Stomach smooth muscle (tissue), 2 donors: ENCODE results near the gene GTSE1.
A peak's percentile ranks its signal among the peaks of the same experiment; 100 is the strongest.

Experiments
- H3K27ac ChIP-seq: one replicate; pipeline ENCODE4 v1.7.0; 2013; ENCODE audit warnings: mild to moderate bottlenecking, low read length, inconsistent platforms
- H3K27me3 ChIP-seq, 2 donors: one replicate each; pipeline ENCODE4 v1.7.0; 2013; ENCODE audit warnings: low read length in 2 of 2; ENCODE audit not compliant: insufficient read depth in 2 of 2, control insufficient read depth in 1 of 2
- H3K36me3 ChIP-seq, 2 donors: one replicate each; pipeline ENCODE4 v1.7.0; 2013; ENCODE audit warnings: low read length in 2 of 2; ENCODE audit not compliant: control insufficient read depth in 2 of 2, insufficient read depth in 2 of 2
- H3K4me1 ChIP-seq: one replicate; pipeline ENCODE4 v1.7.0; 2013; ENCODE audit warnings: low read length; ENCODE audit not compliant: control insufficient read depth, insufficient read depth
- H3K4me3 ChIP-seq, 2 donors: one replicate each; pipeline ENCODE4 v1.7.0; 2013; ENCODE audit warnings: low read length in 2 of 2
- H3K9ac ChIP-seq, 2 donors: one replicate each; pipeline ENCODE4 v1.7.0; 2013; ENCODE audit warnings: low read length in 2 of 2, mild to moderate bottlenecking in 1 of 2
- H3K9me3 ChIP-seq, 2 donors: one replicate each; pipeline ENCODE4 v1.7.0; 2013; ENCODE audit warnings: low read length in 2 of 2; ENCODE audit not compliant: control insufficient read depth in 2 of 2
- donor health status: healthy.
- donor health status: Pancreatic carcinoma.

The GTSE1 gene

GRCh38 chr22:46329616-46330015, 32.9 kb downstream of the GTSE1 start:
- Histone ChIP-seq H3K27me3 (no peaks in the 10 kb centered on the region), H3K9me3 (no peaks in the 10 kb centered on the region), H3K36me3 (no peaks in the 10 kb centered on the region), H3K27ac (no peak overlapping the region), H3K9ac (no peak overlapping the region), H3K4me3 (no peak overlapping the region), H3K4me1 (no peaks in the 10 kb centered on the region)

- H3K27me3 ChIP-seq: no peaks in the 10 kb centered on the region
- H3K4me3 ChIP-seq: no peak overlapping the region
- H3K27ac ChIP-seq: no peak overlapping the region
- no peaks in the 10 kb centered on the region for H3K9me3 ChIP-seq
- no peak overlapping the region for H3K9ac ChIP-seq
- no peaks in the 10 kb centered on the region for H3K36me3 ChIP-seq
- H3K4me1 ChIP-seq: no peaks in the 10 kb centered on the region
Measured at GRCh38 chr22:46330426-46330825, 33.8 kb downstream of the GTSE1 start.

- no peak overlapping the region for H3K4me3 ChIP-seq
- peaks cover 5% of the 10 kb centered on the region for H3K4me1 ChIP-seq
- no peak overlapping the region for H3K9ac ChIP-seq
- no peaks in the 10 kb centered on the region for H3K9me3 ChIP-seq
- H3K36me3 ChIP-seq: no peaks in the 10 kb centered on the region
- no peaks in the 10 kb centered on the region for H3K27me3 ChIP-seq
- H3K27ac ChIP-seq: no peak overlapping the region
Measured at GRCh38 chr22:46331496-46331895, 34.8 kb downstream of the GTSE1 start.

- Histone ChIP-seq H3K27me3 (no peaks in the 10 kb centered on the region), H3K4me1 (peaks cover 18% of the 10 kb centered on the region), H3K9ac (peak within 1 kb of the TSS; percentile 56 to 92), H3K27ac (peak within 1 kb of the TSS; percentile 92), H3K9me3 (no peaks in the 10 kb centered on the region), H3K36me3 (peaks cover 12 to 14% of the 10 kb centered on the region in 2 donors), H3K4me3 (peak within 1 kb of the TSS; percentile 59 to 89)
Measured at GRCh38 chr22:46335201-46336118, 38.8 kb downstream of the GTSE1 start, which contains the start of gene TRMU. Gene TRMU, plus strand, starts transcription at chr22:46335714. Its CDS starts 51 bp downstream, at chr22:46335765.

GRCh38 chr22:46336119-46337078, 39.7 kb downstream of the GTSE1 start:
- peaks cover 18% of the 10 kb centered on the region for H3K4me1 ChIP-seq

GRCh38 chr22:46337870-46338269, 41.2 kb downstream of the GTSE1 start:
- Histone ChIP-seq H3K27me3 (no peaks in the 10 kb centered on the region), H3K36me3 (peaks cover 21 to 32% of the 10 kb centered on the region in 2 donors), H3K27ac (no peak overlapping the region), H3K9me3 (no peaks in the 10 kb centered on the region), H3K4me1 (peaks cover 18% of the 10 kb centered on the region), H3K9ac (no peak overlapping the region), H3K4me3 (no peak overlapping the region)

More at GRCh38 chr22:46336119-46337078, 39.7 kb downstream of the GTSE1 start:
- H3K36me3 ChIP-seq: peaks cover 14 to 22% of the 10 kb centered on the region in 2 donors
- no peak overlapping the region for H3K27ac ChIP-seq
- peak overlapping the region; percentile 56 to 92 for H3K9ac ChIP-seq
- no peaks in the 10 kb centered on the region for H3K9me3 ChIP-seq
- peak overlapping the region; percentile 59 to 89 for H3K4me3 ChIP-seq
- H3K27me3 ChIP-seq: no peaks in the 10 kb centered on the region

GRCh38 chr22:46338636-46339035, 42.0 kb downstream of the GTSE1 start:
- Histone ChIP-seq H3K9ac (no peak overlapping the region), H3K9me3 (no peaks in the 10 kb centered on the region), H3K4me3 (no peak overlapping the region), H3K27ac (no peak overlapping the region), H3K4me1 (peaks cover 18% of the 10 kb centered on the region), H3K27me3 (no peaks in the 10 kb centered on the region), H3K36me3 (peaks cover 24 to 37% of the 10 kb centered on the region in 2 donors)

- Histone ChIP-seq H3K27ac (no peak overlapping the region), H3K4me3 (no peak overlapping the region), H3K9me3 (no peaks in the 10 kb centered on the region), H3K9ac (no peak overlapping the region), H3K27me3 (no peaks in the 10 kb centered on the region), H3K4me1 (peaks cover 18% of the 10 kb centered on the region), H3K36me3 (peaks cover 31 to 48% of the 10 kb centered on the region in 2 donors)
Measured at GRCh38 chr22:46339956-46340355, 43.3 kb downstream of the GTSE1 start.

- H3K36me3 ChIP-seq: peaks cover 33 to 52% of the 10 kb centered on the region in 2 donors
- H3K27me3 ChIP-seq: no peaks in the 10 kb centered on the region
- H3K9ac ChIP-seq: no peak overlapping the region
- H3K4me1 ChIP-seq: peaks cover 18% of the 10 kb centered on the region
- H3K9me3 ChIP-seq: no peaks in the 10 kb centered on the region
- no peak overlapping the region for H3K27ac ChIP-seq
- H3K4me3 ChIP-seq: no peak overlapping the region
Measured at GRCh38 chr22:46340676-46341075, 44.0 kb downstream of the GTSE1 start.

GRCh38 chr22:46346680-46347405, 50.2 kb downstream of the GTSE1 start:
- Histone ChIP-seq H3K9ac (no peak overlapping the region), H3K9me3 (no peaks in the 10 kb centered on the region), H3K4me3 (no peak overlapping the region), H3K27ac (no peak overlapping the region), H3K27me3 (no peaks in the 10 kb centered on the region), H3K4me1 (peaks cover 3% of the 10 kb centered on the region), H3K36me3 (peaks cover 49 to 71% of the 10 kb centered on the region in 2 donors)
